OCI-LY3 (cell line): ENCODE results near the gene MOB3B.

ENCODE experiments used
- CTCF ChIP-seq: fragments of 200-600, 300-600 bp; sonication (generic); IDR thresholded peaks from 2 replicates; pipeline ENCODE4 v1.5.1; 2014; ENCODE audit warnings: antibody characterized with exemption, low read length, low read depth
- EZH2phosphoT487 ChIP-seq: fragments of 200-600 bp; shearing (Covaris generic); IDR thresholded peaks from 2 replicates; pipeline ENCODE4 v1.6.1; 2018; ENCODE audit warnings: antibody characterized with exemption, mixed run types, low read depth

GRCh38 chr9:27328483-27328882 is 201.1 kb downstream of the MOB3B start:
- TF ChIP-seq CTCF = no peak
- TF ChIP-seq EZH2phosphoT487 = no peak
